ENCODE measurements around the gene HORMAD2.

DNA sequence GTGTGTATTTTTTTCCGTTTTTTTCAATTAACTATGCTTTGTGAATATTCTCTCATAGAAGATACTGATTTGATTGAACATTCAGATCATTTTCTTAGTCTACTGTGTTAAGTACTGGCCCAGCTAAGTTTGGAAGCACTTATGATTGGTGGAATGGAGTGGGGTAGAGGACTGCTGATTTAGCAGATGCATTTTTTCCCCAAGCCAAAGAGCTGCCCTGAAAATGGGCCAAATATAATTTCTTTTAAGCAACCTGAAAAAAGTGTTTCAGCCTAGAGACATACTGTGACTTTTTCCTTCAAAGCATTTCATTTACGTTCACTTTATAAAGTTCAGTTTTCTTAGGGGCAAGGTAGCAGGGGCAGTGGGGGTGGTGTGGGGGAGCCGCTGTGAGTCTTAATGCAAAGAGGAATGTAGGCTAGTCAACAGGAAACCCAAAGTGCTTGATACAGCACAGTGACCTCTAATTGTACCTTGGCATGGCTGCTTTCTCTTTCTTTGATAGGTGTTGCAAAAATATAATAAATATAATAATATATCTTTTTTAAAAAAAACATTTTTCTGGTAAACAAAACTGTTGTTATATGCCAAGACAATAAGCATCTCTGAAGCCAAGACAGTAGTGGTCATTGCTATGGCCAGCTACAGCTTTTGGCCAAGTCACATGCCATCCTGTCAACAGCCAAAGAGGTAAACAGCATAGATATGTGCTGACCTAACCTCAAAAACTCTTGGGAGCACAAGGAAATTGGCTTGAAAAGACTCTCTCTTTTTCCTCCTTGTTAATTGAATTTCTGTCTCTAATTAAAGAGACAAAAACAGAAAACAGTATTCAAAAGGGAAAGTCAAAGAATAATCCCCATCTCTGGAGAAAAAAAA, 107.5 kb downstream of the HORMAD2 start:
- TF ChIP-seq, protein P1, sequence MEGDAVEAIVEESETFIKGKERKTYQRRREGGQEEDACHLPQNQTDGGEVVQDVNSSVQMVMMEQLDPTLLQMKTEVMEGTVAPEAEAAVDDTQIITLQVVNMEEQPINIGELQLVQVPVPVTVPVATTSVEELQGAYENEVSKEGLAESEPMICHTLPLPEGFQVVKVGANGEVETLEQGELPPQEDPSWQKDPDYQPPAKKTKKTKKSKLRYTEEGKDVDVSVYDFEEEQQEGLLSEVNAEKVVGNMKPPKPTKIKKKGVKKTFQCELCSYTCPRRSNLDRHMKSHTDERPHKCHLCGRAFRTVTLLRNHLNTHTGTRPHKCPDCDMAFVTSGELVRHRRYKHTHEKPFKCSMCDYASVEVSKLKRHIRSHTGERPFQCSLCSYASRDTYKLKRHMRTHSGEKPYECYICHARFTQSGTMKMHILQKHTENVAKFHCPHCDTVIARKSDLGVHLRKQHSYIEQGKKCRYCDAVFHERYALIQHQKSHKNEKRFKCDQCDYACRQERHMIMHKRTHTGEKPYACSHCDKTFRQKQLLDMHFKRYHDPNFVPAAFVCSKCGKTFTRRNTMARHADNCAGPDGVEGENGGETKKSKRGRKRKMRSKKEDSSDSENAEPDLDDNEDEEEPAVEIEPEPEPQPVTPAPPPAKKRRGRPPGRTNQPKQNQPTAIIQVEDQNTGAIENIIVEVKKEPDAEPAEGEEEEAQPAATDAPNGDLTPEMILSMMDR (IDR thresholded peaks at IDR 0.05), result no peak
- TF ChIP-seq EZH2 (IDR thresholded peaks at IDR 0.05; ENCODE audit: borderline replicate concordance, insufficient read depth, low read depth, low read length, poor library complexity, severe bottlenecking), result no peak

All from B cell (primary cell).